ENCODE results near the gene CHST11. TPM values are rescaled to one million over a fixed set of nuclear protein-coding genes. Genes with fewer than 3 reads are reported as not detected.

Gene CHST11
- total and polyA plus RNA-seq, 9 of the 15 experiments (the other 6 are each of a cell fraction or from before 2014, with no cell fraction given), result 2.3 to 38.7 (median 15.0) TPM

GRCh38 chr12:104630230-104630670 lies 173.5 kb downstream of the CHST11 start:
- Histone ChIP-seq H3K79me2 (ENCODE audit: control insufficient read depth, insufficient read depth, low read length) (peaks cover 22% of the 10 kb centered on the region), H3K27me3 (ENCODE audit: control insufficient read depth in 2 of 2, insufficient read depth in 2 of 2, low read length in 2 of 2) (no peaks in the 10 kb centered on the region), H2AFZ (ENCODE audit: low read depth, low read length) (no peak overlapping the region), H3K36me3 (ENCODE audit: control insufficient read depth, insufficient read depth, low read length) (peaks cover 7% of the 10 kb centered on the region; the same call in 1 of the 3 replicates), H3K4me1 (replicated peaks in 1 of 2; ENCODE audit: control insufficient read depth in 2 of 2, insufficient read depth in 2 of 2, low read length in 2 of 2) (peaks cover 0 to 7% of the 10 kb centered on the region in 2 experiments; a peak in 2 of 5 replicates), H3K27ac (ENCODE audit: extremely low read depth, low read depth, low read length) (no peak overlapping the region), H3K9me3 (replicated peaks; ENCODE audit: control insufficient read depth, insufficient read depth, low read depth, low read length) (peaks cover 2% of the 10 kb centered on the region; the same call in 1 of the 2 replicates), H3K9me1 (ENCODE audit: control insufficient read depth, insufficient read depth, low read length) (no peaks in the 10 kb centered on the region), H3K4me3 (no peak overlapping the region), H4K20me1 (replicated peaks; ENCODE audit: control insufficient read depth, insufficient read depth, low read length) (no peaks in the 10 kb centered on the region), H3K4me2 (ENCODE audit: insufficient read depth, low read length) (no peak overlapping the region), H3K9ac (ENCODE audit: insufficient read depth in 1 of 2, low read depth in 2 of 2, low read length in 2 of 2) (no peak overlapping the region)
- in situ Hi-C loops (cut with MboI), result no loop called here
- DNase-seq (ENCODE audit: extremely low read depth in 1 of 4, low spot score in 3 of 4) (no peak), FAIRE-seq (no peak), ATAC-seq (no peak)
- ChIA-PET POLR2A (interaction anchor here (1.0 to 1.2 kb wide), 2 partner anchors 10 to 11 kb away, joined by 5 to 6 read pairs; no protein-coding TSS in a partner anchor), CTCF (ENCODE audit: low intra/inter-chr PET ratio) (no interaction called here)
- TF ChIP-seq ZFP30 (CRISPR knock-in tag; IDR thresholded peaks at IDR 0.05; ENCODE audit: borderline replicate concordance) (no peak), ZNF408 (CRISPR knock-in tag; IDR thresholded peaks at IDR 0.05; ENCODE audit: low read depth) (no peak), RAD51 (IDR thresholded peaks at IDR 0.05; ENCODE audit: borderline replicate concordance, low read depth) (no peak)
- BruUV-seq (replicated peaks), result no TSS peak
- WGBS (ENCODE audit: insufficient coverage, low coverage, missing lambda C conversion rate), result 79% methylated on average over 6 of the region's 6 CpGs
- intact Hi-C loops (cut with micrococcal nuclease), result no loop called here

GRCh38 chr12:104631867-104632266 lies 175.1 kb downstream of the CHST11 start:
- H3K4me3 ChIP-seq, result no peak overlapping the region
- CTCF ChIA-PET (ENCODE audit: low intra/inter-chr PET ratio), result no interaction called here
- H3K27ac ChIP-seq (ENCODE audit: extremely low read depth, low read depth, low read length), result no peak overlapping the region
- no peak overlapping the region for H2AFZ ChIP-seq (ENCODE audit: low read depth, low read length)
- H3K9me3 ChIP-seq (replicated peaks; ENCODE audit: control insufficient read depth, insufficient read depth, low read depth, low read length), result peaks cover 2% of the 10 kb centered on the region; the same call in 1 of the 2 replicates
- BruUV-seq (replicated peaks), result no TSS peak
- in situ Hi-C loops (cut with MboI) (no loop called here), intact Hi-C loops (cut with micrococcal nuclease) (no loop called here)
- H3K4me1 ChIP-seq (replicated peaks in 1 of 2; ENCODE audit: control insufficient read depth in 2 of 2, insufficient read depth in 2 of 2, low read length in 2 of 2), result peaks cover 0 to 4% of the 10 kb centered on the region in 2 experiments; a peak in 2 of 5 replicates
- POLR2A ChIA-PET, result interaction anchor here (0.6 to 1.5 kb wide), 4 partner anchors 8 to 425 kb away, joined by 3 to 6 read pairs (median 4); no protein-coding TSS in a partner anchor
- H3K27me3 ChIP-seq (ENCODE audit: control insufficient read depth in 2 of 2, insufficient read depth in 2 of 2, low read length in 2 of 2), result no peaks in the 10 kb centered on the region
- FAIRE-seq (no peak), ATAC-seq (no peak), DNase-seq (ENCODE audit: extremely low read depth in 1 of 4, low spot score in 3 of 4) (no peak)
- 91% methylated on average over 8 of the region's 8 CpGs for WGBS (ENCODE audit: insufficient coverage, low coverage, missing lambda C conversion rate)
- no peak overlapping the region; a peak in 1 of 4 replicates for H3K9ac ChIP-seq (ENCODE audit: insufficient read depth in 1 of 2, low read depth in 2 of 2, low read length in 2 of 2)
- H3K4me2 ChIP-seq (ENCODE audit: insufficient read depth, low read length), result no peak overlapping the region
- H3K9me1 ChIP-seq (ENCODE audit: control insufficient read depth, insufficient read depth, low read length), result no peaks in the 10 kb centered on the region
- H3K36me3 ChIP-seq (ENCODE audit: control insufficient read depth, insufficient read depth, low read length), result peaks cover 11% of the 10 kb centered on the region; the same call in 2 of the 3 replicates
- no peaks in the 10 kb centered on the region for H4K20me1 ChIP-seq (replicated peaks; ENCODE audit: control insufficient read depth, insufficient read depth, low read length)
- peaks cover 30% of the 10 kb centered on the region for H3K79me2 ChIP-seq (ENCODE audit: control insufficient read depth, insufficient read depth, low read length)
- no peak for TF ChIP-seq BDP1 (IDR thresholded peaks at IDR 0.05; ENCODE audit: insufficient read depth, insufficient read length)
- no peak for TF ChIP-seq ZNF217 (CRISPR knock-in tag; IDR thresholded peaks at IDR 0.05)
- no peak for TF ChIP-seq ZNF507 (tag; conservative IDR thresholded peaks at IDR 0.05)
- TF ChIP-seq DPF2 (IDR thresholded peaks at IDR 0.05), result no peak
- TF ChIP-seq SNAPC5 (CRISPR knock-in tag; IDR thresholded peaks at IDR 0.05), result no peak
- no peak for TF ChIP-seq HEY1 (CRISPR knock-in tag; IDR thresholded peaks at IDR 0.05; ENCODE audit: borderline replicate concordance)
- no peak for TF ChIP-seq HINFP (tag; conservative IDR thresholded peaks at IDR 0.05; ENCODE audit: low read depth)
- TF ChIP-seq LARP7 (IDR thresholded peaks at IDR 0.05), result no peak
- TF ChIP-seq PRMT5 (CRISPR knock-in tag; IDR thresholded peaks at IDR 0.05), result no peak
- TF ChIP-seq ZBTB49 (CRISPR knock-in tag; IDR thresholded peaks at IDR 0.05; ENCODE audit: borderline replicate concordance), result no peak
